ENCODE measurements around the gene USP6.
"Not testable (repeated sequence)": the region's sequence is repeated elsewhere in the genome, so short reads cannot be mapped to it uniquely, and the experiment has no call there.

USP6 gene

DNA sequence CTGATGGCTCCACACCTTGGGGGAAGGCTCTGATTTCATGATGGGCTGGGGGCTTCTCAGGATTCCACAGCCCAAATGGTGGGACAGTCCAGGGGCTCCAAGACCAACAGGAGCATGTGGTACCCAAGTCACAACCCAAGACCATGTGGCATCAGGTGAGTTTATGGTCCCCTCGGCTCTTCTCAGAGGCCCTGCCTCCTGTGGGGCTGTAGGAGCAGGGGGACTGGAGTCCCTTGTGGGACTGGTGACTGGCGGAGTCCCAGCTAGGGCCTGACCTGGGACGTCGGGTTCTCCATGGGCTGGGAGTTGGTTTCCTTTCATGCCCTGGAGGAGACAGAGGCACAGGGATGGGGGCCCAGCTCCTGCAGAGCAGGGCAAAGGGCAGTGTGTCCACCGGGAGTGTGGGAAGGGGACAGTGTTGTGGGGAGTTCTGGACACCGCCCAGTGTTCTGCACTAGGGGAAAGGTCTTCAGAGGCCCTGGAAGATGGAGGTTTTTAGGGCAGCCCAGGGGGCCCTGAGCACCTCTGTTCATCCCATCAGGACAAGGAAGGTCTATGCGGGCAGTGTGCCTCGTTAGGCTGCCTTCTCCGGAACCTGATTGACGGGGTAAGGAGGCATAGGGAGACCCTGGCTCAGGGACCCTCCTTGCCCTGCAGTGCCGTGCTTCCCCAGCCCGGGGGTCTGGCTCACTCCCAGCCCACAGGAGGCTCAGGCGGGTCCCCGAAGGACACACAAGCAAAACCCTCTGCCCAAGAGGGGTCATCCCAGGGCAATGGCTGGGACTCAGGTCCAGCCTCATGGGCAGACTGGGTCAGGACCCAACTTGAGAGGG lies 21.0 kb downstream of the USP6 start:
- not testable (repeated sequence) for DNase-seq

DNA sequence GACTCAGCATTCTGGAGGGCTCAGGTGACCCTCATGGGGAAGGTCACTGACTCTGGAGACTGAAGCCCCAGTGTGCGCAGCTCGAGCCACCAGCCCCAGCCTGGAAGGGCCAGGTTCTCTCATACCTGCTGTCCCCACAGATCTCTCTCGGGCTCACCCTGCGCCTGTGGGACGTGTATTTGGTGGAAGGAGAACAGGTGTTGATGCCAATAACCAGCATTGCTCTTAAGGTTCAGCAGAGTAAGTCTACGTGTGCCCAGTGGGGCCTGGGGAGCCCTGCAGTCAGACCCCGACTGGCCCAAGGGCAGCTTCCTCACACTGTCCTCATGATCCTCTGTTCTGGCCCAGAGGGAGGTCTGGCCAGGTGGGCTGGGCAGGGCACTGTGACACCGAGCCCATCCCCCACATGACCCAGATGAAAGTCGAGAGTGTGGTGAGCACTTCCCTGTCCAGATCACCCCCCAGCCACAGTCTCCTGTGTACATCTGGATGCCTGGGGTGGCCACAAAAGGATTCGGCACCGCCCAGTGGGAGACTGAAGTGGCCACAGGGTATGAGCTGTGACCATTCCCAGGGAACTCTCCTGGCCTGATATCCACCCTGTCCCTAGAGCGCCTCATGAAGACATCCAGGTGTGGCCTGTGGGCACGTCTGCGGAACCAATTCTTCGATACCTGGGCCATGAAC lies 21.8 kb downstream of the USP6 start:
- DNase-seq: not testable (repeated sequence)

DNA sequence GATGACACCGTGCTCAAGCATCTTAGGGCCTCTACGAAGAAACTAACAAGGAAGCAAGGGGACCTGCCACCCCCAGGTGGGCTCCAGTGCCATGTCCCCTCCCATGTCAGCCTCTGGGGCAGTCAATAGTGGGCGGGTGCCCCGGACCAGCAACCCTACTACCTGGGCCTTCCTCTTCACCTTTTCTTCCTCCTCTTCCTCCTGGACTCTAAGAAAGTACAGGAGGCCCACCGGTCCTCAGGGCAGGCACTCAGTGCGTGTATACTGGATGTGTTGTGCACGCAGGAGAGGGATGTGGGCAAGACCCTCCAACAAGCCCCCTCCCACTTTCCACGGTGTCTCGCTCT lies 22.3 kb downstream of the USP6 start:
- DNase-seq: not testable (repeated sequence)

GRCh38 chr17:5138616-5139457 lies 23.0 kb downstream of the USP6 start:
- DNase-seq: no peak

GRCh38 chr17:5139458-5139732 lies 23.6 kb downstream of the USP6 start:
- no peak for DNase-seq

- DNase-seq: not testable (repeated sequence)
These were observed 27.0 kb downstream of the USP6 start for GRCh38 chr17:5142877-5143276.

DNA sequence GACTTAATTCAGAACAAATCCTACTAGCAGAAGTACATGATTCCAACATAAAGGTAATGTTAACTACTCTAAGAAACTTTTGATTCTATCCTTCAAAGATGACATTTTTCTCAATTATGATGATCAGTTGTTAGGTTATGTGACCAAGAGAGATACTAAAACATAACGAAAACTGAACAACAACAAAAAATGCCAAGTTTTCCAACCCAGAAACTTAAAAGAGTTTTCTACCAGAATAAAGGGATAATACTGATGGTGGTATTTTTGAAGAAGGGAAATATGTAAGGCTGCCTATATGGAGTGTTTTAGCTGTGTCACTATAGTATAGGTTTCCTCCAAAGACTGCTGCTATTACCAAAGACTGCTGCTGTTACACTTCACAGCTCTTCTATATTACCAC lies 30.3 kb downstream of the USP6 start:
- DNase-seq: not testable (repeated sequence)

DNA sequence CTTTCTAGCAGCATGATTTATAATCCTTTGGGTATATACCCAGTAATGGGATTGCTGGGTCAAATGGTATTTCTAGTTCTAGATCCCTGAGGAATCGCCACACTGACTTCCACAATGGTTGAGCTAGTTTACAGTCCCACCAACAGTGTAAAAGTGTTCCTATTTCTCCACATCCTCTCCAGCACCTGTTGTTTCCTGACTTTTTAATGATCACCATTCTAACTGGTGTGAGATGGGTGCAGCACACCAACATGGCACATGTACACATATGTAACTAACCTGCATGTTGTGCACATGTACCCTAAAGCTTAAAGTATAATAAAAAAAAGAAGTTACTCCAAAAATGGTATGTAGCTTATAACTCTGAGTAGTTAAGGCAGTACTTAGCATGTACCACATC lies 44.9 kb downstream of the USP6 start:
- DNase-seq: not testable (repeated sequence)

- DNase-seq: not testable (repeated sequence)
These were observed 46.0 kb downstream of the USP6 start for GRCh38 chr17:5161793-5162192.

- no peak for DNase-seq
These were observed 48.6 kb downstream of the USP6 start for GRCh38 chr17:5164436-5164835.

- not testable (repeated sequence) for DNase-seq
These were observed 50.1 kb downstream of the USP6 start for GRCh38 chr17:5165791-5166564.

DNA sequence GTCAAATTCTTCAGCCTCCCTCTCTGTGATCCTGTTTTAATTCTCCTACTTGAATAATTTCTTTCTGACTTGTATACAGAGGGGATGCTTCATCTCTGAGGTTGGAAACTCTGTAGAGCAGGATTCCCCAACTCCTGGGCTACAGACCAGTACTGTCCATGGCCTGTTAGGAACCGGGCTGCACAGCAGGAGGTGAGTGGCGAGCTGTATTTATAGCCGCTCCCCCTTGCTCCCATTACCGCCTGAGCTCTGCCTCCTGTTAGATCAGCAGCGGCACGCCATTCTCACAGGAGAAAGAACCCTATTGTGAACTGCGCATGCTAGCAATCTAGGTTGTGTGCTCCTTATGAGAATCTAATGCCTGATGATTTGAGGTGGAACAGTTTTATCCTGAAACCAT lies 59.2 kb downstream of the USP6 start:
- not testable (repeated sequence) for DNase-seq

DNA sequence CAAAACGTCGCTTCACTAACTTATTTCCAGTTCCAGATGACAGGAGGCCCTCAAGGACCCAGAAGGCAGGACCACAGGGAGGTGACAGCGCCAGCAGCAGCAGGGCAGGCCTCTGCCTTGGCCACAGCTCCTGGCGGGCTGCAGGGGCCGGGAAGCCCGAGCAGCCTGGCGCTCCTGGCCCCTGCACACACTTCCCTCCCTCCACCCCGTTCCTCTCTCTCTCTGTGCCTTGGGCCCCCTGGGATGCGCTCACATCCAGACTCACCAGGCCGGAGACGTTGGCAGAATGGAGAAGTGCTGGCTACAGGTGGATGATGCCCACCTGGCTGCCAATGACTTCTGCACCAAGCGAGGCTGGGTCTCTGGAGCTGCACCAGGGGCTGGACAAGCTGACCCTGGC lies 63.2 kb downstream of the USP6 start:
- no peak for DNase-seq

DNA sequence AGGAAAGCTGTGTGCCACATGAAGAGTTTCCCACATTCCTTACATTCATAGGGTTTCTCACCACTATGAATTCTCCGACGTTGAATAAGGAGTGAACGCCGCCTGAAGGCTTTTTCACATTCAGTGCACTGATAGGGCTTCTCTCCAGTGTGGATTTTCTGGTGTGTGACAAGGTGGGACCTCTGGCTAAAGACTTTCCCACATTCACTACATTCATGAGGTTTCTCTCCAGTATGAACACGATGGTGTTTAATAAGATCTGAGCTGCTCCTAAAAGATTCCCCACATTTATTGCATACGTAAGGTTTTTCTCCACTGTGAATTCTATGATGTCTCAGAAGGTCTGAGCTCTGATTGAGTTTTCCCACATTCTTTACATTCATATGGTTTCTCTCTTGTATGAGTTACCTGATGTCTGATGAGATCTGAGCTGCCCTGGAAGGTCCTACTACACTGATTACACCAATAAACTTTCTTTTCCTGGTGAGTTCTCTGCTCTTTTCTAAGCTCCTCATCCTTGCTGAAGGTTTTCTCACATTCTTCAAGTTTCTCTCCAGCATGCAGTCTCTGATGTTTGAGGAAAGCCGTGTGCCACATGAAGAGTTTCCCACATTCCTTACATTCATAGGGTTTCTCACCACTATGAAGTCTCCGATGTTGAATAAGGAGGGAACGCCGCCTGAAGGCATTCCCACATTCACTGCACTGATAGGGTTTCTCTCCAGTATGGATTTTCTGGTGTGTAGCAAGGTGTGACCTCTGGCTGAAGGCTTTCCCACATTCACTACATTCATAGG lies 65.9 kb downstream of the USP6 start:
- no peak for DNase-seq

- no peak for DNase-seq
These were observed 67.0 kb downstream of the USP6 start for GRCh38 chr17:5182597-5183409.

GRCh38 chr17:5183410-5183793 lies 67.6 kb downstream of the USP6 start:
- DNase-seq: no peak

- DNase-seq: no peak
These were observed 68.5 kb downstream of the USP6 start for GRCh38 chr17:5184288-5184687.

DNA sequence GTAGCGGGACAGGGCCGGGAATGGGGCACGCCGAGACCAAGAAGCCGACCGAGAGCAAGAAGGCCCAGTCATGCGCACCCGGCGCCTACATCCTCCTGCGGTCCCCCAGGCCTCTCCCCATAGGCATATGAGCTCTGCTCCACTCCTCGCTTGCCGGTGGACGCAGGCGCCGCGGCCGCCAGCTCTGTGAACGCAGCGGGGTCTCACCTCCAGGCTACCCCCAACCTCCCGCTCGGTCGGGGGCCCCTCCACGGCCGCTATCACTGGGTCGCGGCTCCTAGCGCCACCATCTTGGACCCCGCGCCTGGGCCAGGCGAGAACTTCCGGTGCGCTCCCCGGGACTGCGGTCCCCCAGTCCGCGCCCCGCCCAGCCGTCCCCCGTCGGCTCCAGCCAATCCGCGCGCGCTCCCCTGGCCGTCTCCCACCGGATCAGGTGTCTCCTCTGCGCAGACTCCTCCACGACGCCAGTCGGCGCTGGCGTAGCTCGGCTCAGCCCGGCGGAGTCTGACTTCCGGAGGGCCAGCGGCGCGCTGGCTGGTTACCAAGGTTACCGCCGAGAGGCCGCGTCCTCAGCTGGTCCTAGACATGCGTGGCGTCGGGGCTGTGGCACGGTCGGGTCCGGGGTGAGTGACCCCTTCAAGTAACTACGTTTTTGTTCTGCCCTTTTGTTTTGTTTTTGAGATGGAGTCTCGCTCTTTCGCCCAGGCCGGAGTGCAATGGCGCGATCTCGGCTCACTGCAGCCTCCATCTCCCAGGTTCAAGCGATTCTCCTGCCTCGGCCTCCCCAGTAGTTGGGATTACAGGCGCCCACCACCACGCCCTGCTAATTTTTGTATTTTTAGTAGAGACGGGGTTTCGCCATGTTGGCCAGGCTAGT lies 75.9 kb downstream of the USP6 start, which contains the start of gene ZNF594:
Gene ZNF594 (minus strand): TSS at position 328 of the 877 bp plus-strand sequence. CDS start 7,612 bp downstream, outside the sequence.
- DNase-seq: peak; percentile 99

DNA sequence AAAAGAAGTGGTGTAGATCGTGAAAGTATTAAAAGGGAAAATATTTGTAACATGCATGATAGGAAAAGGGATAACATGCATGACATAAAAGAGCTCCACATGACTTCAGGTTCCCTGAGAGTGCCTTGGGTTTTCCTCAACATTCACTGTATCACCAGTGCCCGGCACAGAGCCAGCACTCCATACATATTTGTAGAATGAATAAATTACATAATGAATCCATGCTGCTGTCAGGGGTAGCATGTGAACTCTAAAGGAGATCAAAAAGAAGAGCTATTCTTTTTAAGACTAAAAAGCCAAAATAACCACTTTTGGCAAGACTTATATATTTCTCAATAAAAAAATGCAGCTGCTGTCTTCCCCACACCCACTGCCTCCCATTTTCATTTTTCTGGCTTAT lies 78.5 kb downstream of the USP6 start:
- DNase-seq: no peak

DNA sequence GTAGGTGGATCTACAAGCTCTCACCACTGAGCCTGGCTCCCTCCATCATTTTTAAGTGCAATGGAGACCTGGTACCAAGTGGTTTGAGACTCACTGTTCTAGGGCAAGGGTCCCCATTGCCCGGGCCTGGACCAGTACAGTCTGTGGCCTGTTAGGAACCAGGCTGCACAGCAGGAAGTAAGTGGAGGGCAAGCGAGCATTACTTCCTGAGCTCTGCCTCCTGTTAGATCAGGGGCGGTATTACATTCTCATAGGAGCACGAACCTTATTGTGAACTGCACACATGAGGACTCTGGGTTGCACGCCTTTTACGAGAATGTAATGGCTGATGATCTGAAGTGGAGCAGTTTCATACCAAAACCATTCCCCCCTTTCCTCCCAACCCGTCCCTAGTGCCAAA lies 82.6 kb downstream of the USP6 start:
- no peak for DNase-seq
